K562 (cell line): ENCODE measurements around the gene PRDM16. TPM values are rescaled to one million over a fixed set of nuclear protein-coding genes. Genes with fewer than 3 reads are reported as not detected.

Experiments
- ATAC-seq: fragments of 200-7000 bp; cut with Tn5 transposase; 3 replicates; pipeline ENCODE4 v1.9.1; 2020; ENCODE audit warnings: moderate library complexity
- BruUV-seq: library from RNA; stranded (reverse); fragments of 400-500 nt; replicated peaks from 2 replicates; lab custom pipeline; 2021; lab: Mats Ljungman, UMichigan
- CTCF ChIA-PET: fragments of 300-600 bp; formaldehyde crosslinking; extraction: SDS; loops from one replicate; lab custom pipeline; 2021; ENCODE audit warnings: low intra/inter-chr PET ratio; lab: Yijun Ruan, JAX
- POLR2A ChIA-PET: fragments of 300-600, 350-650 bp; sonication (Branson Sonifier 250); formaldehyde crosslinking; extraction: SDS; loops from one replicate; lab custom pipeline; 2021; ENCODE audit warnings: antibody characterized with exemption, inconsistent platforms; lab: Yijun Ruan, JAX
- DNase-seq, 4 experiments: peaks; one replicate each; pipeline versions ENCODE4 v3.0.0 to v3.0.0-alpha.2; 2011 to 2018; ENCODE audit warnings: low spot score in 3 of 4, mixed read lengths in 3 of 4; ENCODE audit errors: extremely low read depth in 1 of 4
- FAIRE-seq: peaks from 2 replicates; lab custom pipeline; 2011; peaks lifted over from hg19 to GRCh38; lab: Jason Lieb, UNC
- H2AFZ ChIP-seq: 2 replicates; pipeline ENCODE4 v1.6.0; 2011; ENCODE audit warnings: low read depth, low read length, control low read depth, inconsistent platforms
- H3K27ac ChIP-seq: fragments of 200-600 bp; 3 replicates; pipeline ENCODE4 v1.8.0; 2011; ENCODE audit warnings: low read depth, mild to moderate bottlenecking, control low read depth, inconsistent platforms, low read length, moderate library complexity, mixed read lengths; ENCODE audit errors: extremely low read depth
- H3K27me3 ChIP-seq, 2 experiments: fragments of 300-600 bp in 1 of 2; 2 replicates in 1 of 2; 3 replicates in 1 of 2; pipeline versions ENCODE4 v1.6.0 to v1.8.0; 2011; ENCODE audit warnings: inconsistent platforms in 2 of 2, low read length in 2 of 2, mild to moderate bottlenecking in 1 of 2, mixed read lengths in 1 of 2, moderate library complexity in 1 of 2; ENCODE audit not compliant: control insufficient read depth in 2 of 2, insufficient read depth in 2 of 2
- H3K36me3 ChIP-seq: fragments of 300-600 bp; 3 replicates; pipeline ENCODE4 v1.8.0; 2011; ENCODE audit warnings: mild to moderate bottlenecking, low read length, inconsistent platforms; ENCODE audit not compliant: control insufficient read depth, insufficient read depth
- H3K4me1 ChIP-seq, 2 experiments: fragments of 200-600 bp in 1 of 2; replicated peaks in 1 of 2; 2 replicates in 1 of 2; 3 replicates in 1 of 2; pipeline versions ENCODE4 v1.5.1 to v1.8.0; 2011; ENCODE audit warnings: inconsistent platforms in 2 of 2, low read length in 2 of 2, mild to moderate bottlenecking in 1 of 2, mixed read lengths in 1 of 2, moderate library complexity in 1 of 2; ENCODE audit not compliant: control insufficient read depth in 2 of 2, insufficient read depth in 2 of 2
- H3K4me2 ChIP-seq: 2 replicates; pipeline ENCODE4 v1.6.1; 2011; ENCODE audit warnings: low read length, control low read depth, inconsistent platforms, mixed read lengths; ENCODE audit not compliant: insufficient read depth
- H3K4me3 ChIP-seq: fragments of 200-600 bp; sonication (generic), shearing (Covaris generic); 2 replicates; pipeline ENCODE4 v1.5.1; 2016; ENCODE audit warnings: control low read depth, inconsistent platforms
- H3K79me2 ChIP-seq: fragments of 200-600 bp; 3 replicates; pipeline ENCODE4 v1.8.0; 2011; ENCODE audit warnings: low read length, inconsistent platforms; ENCODE audit not compliant: control insufficient read depth, insufficient read depth
- H3K9ac ChIP-seq, 2 experiments: 2 replicates each; pipeline versions ENCODE4 v1.6.0 to v1.6.1; 2011; ENCODE audit warnings: low read depth in 2 of 2, low read length in 2 of 2, control low read depth in 1 of 2, inconsistent platforms in 1 of 2, mild to moderate bottlenecking in 1 of 2, mixed read lengths in 1 of 2; ENCODE audit not compliant: insufficient read depth in 1 of 2
- H3K9me1 ChIP-seq: one replicate; pipeline ENCODE4 v1.6.0; 2011; ENCODE audit warnings: inconsistent platforms, mild to moderate bottlenecking, low read length, moderate library complexity; ENCODE audit not compliant: control insufficient read depth, insufficient read depth
- H3K9me3 ChIP-seq: replicated peaks from 2 replicates; pipeline ENCODE4 v1.5.1; 2011; ENCODE audit warnings: low read depth, low read length, inconsistent platforms; ENCODE audit not compliant: control insufficient read depth, insufficient read depth
- H4K20me1 ChIP-seq: replicated peaks from 2 replicates; pipeline ENCODE4 v1.6.1; 2011; ENCODE audit warnings: low read length, inconsistent platforms, mixed read lengths; ENCODE audit not compliant: control insufficient read depth, insufficient read depth
- ELF4 ChIP-seq: fragments of 450-650 bp; formaldehyde crosslinking; IDR thresholded peaks from 2 replicates; pipeline ENCODE4 v1.4.0; 2022; ENCODE audit warnings: missing genetic modification characterization
- UBTF ChIP-seq, 2 experiments: IDR thresholded peaks; 2 replicates each; pipeline ENCODE4 v1.6.1; 2012; ENCODE audit warnings: improper control_type of control experiment in 2 of 2, low read depth in 2 of 2, low read length in 2 of 2, borderline replicate concordance in 1 of 2
- WGBS: fragments of 100-300 bp; shearing (Covaris generic); methylation state at CpG from one replicate; pipeline ENCODE4 v1.1.6; 2016; ENCODE audit warnings: low coverage, mixed read lengths; ENCODE audit not compliant: insufficient coverage; ENCODE audit errors: missing lambda C conversion rate; 5-methylcytosine and 5-hydroxymethylcytosine counted together
- in situ Hi-C: fragments of 300-500 bp; cut with MboI; formaldehyde crosslinking; loops from 4 replicates; pipeline ENCODE4 v1.15.0; 2018; ENCODE audit warnings: inconsistent platforms, mixed read lengths
- intact Hi-C: fragments of 100-400 bp; cut with micrococcal nuclease; formaldehyde crosslinking; loops from 2 replicates; pipeline ENCODE4 v1.14.2; 2022
- polyA plus RNA-seq, 8 experiments: library from polyadenylated mRNA; depleted of rRNA in 4 of 8; stranded (reverse) in 5 of 8; unstranded in 3 of 8; fragments of >200 nt; fragmentation: Nextera tagmentation in 2 of 8; fragmentation: Illumina TruSeq in 1 of 8; extraction: Ambion mirVana in 2 of 8; extraction: Trizol in 1 of 8; gene quantifications; 2 replicates each; pipeline versions ENCODE4 v1.2.1 to v1.2.3, GENCODE V29; 2011 to 2014; ENCODE audit warnings: inconsistent platforms in 1 of 8, missing spikeins in 1 of 8
- total RNA-seq, 7 experiments: library from RNA; depleted of rRNA in 6 of 7; stranded (reverse); fragments of >200 nt in 6 of 7; fragmentation: Illumina TruSeq in 2 of 7; extraction: Trizol in 2 of 7; gene quantifications; 2 replicates each; pipeline versions ENCODE4 v1.2.1 to v1.2.3, GENCODE V29; 2011 to 2021; ENCODE audit warnings: low replicate concordance in 1 of 7

The PRDM16 gene
- total and polyA plus RNA-seq, 9 of the 15 experiments (the other 6 are each of a cell fraction or from before 2014, with no cell fraction given), result 0.10 to 0.27 TPM; not detected in 7

GRCh38 chr1:3196577-3197245 lies 127.7 kb downstream of the PRDM16 start:
- POLR2A ChIA-PET, result interaction anchor here (0.5 kb wide), 1 partner anchor 1287 kb away, joined by 3 read pairs; no protein-coding TSS in a partner anchor
- Histone ChIP-seq H4K20me1 (0 out of 2 replicates have a peak, but pooled peaks cover 4% of the 10 kb centered on the region), H3K9me1 (no peaks in the 10 kb centered on the region), H3K9me3 (no peaks in the 10 kb centered on the region), H3K9ac (no peak overlapping the region), H3K27ac (no peak overlapping the region), H3K4me2 (no peak overlapping the region), H3K36me3 (no peaks in the 10 kb centered on the region), H3K4me3 (no peak overlapping the region), H3K27me3 (peaks cover 23 to 88% of the 10 kb centered on the region in 2 experiments), H3K79me2 (no peaks in the 10 kb centered on the region), H2AFZ (no peak overlapping the region), H3K4me1 (no peaks in the 10 kb centered on the region; a peak in 1 of 5 replicates)
- ATAC-seq (no peak), DNase-seq (no peak), FAIRE-seq (no peak)
- in situ Hi-C loops (no loop called here), intact Hi-C loops (no loop called here)
- TF ChIP-seq UBTF (IDR thresholded peaks at IDR 0.05; ENCODE audit: borderline replicate concordance in 1 of 2, low read depth in 2 of 2, low read length in 2 of 2) (0 out of 4 replicates have a peak, but pooled peaks of 1 of the 2 experiments have one; percentile 11), ELF4 (CRISPR knock-in tag) (no peak)
- under 1% methylated on average over 17 of the region's 17 CpGs for WGBS
- CTCF ChIA-PET, result no interaction called here
- no TSS peak for BruUV-seq
